GM19043 (cell line): ENCODE data around the gene SCNM1.
"Not testable (repeated sequence)": the region's sequence is repeated elsewhere in the genome, so short reads cannot be mapped to it uniquely, and the experiment has no call there.

Experiments used
- ATAC-seq: cut with Tn5 transposase; IDR thresholded peaks from one replicate; pipeline ENCODE4 v1.9.1; 2021; ENCODE audit warnings: low read depth; ENCODE audit not compliant: unreplicated experiment

SCNM1 gene

DNA sequence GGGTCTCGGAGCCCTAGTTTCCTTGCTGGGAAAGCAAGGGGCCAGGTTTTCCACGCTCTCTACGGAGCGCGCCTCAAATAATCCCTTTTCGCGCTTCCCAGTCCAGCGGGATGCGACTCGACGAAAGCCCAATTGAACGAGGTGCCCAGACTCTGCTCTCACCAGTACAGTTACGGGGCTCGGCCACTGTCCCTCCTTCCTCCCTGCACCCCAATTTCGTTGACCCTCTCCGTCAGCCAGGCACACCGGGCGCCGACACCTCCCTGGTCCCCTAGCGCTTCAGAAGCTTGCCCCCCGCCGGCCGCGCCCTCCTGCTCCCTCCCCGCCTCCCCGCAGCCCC is 19.9 kb upstream of the SCNM1 start:
- no peak for ATAC-seq

DNA sequence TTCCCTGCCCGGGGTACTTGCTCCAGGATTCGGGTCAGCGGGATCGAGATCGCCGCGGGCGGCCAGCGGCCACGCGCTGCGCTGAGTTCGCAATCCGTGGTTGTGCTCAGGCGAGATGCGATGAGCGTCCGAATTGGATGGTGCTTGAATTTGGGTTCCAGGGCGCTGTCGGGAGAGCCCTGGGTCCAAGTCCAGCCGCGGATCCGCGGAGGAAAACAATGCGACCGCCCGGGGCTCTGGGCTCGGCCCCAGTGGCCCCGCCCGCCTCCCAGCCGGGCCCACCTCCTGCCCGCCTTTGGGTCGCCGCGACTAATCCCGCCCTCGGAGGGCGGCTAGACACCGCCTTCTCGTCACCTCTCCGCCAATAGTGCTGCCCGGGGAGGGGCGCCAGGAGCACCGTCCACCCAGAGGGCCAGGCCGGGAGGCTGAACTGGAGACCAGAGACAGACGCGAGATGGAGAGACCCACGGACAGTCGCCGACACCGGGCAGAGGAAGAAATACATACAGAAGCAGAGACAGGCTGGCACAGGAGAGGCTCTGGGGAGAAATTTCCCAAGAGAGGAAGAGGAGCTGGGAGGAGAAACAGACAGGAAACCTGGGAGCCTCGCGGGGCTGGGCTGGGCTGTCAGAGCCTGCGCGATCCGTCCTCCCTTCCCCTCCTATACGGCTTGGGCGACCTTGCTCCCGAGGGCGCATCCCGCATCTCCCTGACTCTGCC is 19.4 kb upstream of the SCNM1 start, which contains the start of gene SEMA6C:
SEMA6C (minus strand) TSS at position 220 of the 720 bp plus-strand sequence. CDS start 4,010 bp downstream, outside the sequence.
- ATAC-seq = peak; percentile 99

DNA sequence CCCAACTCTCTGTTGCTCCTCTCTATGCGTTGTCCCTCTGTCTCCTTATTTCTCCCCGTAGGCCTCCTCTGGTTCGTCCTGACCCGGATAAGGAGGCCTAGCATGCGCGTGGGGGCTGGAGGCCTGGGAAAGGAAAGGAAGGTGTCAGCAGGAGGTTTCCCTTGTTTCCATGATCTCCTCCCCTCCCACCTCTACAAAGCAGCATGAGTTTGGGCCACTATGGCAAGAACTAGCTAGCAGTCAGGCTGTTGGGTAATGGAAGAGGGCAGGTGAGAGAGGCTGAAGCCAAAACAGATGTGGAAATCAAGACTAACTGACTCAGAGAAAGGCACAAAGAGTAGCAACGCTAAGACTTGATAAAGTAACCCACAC is 18.8 kb upstream of the SCNM1 start:
- ATAC-seq = no peak

DNA sequence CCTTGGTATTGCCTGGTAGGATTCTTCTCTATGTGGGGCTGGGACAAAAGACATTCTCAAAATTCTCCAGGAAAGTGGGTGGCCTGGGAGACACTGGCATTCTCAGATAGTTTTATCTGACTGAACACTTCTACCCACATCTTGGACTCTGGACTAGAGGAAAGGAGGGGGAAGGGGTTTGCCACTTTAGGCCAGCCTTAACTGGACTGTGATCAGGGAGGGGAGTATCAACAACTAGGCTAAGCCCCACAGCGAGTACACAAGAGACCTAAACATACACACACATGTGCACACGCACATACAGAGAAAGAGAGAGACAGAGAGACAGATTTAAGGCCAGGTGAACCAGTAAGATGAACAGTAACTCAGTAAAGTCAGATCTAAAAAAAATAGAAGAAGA is 18.3 kb upstream of the SCNM1 start:
- ATAC-seq = no peak

DNA sequence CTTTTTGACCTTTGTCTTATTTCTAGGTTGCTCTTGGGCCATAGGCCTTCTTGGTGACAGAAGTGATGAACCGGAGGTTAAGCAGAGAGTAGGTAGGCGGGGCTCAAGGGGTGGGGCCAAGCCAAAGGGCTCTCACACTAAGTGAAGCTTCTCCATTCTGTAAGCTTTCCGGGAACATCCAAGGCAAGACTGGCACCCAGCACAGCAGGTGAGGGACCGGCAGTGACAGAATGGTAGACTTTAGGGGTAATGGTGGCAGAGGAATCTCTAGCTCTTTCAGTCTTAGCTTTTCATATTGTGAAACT is 9.5 kb upstream of the SCNM1 start, which contains the start of gene TNFAIP8L2:
TNFAIP8L2 (plus strand) TSS at position 135 of the 305 bp plus-strand sequence. CDS start 2,049 bp downstream, outside the sequence.
- peak; percentile 60 for ATAC-seq

DNA sequence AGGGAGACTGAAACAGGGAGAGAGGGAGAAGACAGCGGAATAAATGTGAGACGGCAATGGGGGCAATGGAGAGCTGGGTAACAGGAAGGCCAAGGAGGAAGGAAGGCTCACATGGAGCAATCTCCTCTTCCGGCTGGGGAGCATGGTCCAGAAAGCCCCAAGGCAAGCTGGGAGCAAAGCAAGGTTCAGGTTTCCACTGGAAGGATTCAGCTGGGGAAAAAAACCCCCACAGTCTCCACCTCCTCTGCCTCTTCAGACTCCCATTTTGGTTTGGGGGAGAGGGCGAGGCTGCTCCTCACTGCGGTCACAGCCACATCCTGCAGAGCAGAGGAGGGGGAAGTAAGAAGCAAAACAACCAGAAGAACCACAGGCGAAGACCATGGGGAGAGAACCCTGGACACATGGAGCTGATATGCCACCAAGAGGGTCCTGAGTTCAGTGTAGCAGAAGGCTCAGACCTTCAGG is 8.8 kb upstream of the SCNM1 start:
- ATAC-seq = no peak

DNA sequence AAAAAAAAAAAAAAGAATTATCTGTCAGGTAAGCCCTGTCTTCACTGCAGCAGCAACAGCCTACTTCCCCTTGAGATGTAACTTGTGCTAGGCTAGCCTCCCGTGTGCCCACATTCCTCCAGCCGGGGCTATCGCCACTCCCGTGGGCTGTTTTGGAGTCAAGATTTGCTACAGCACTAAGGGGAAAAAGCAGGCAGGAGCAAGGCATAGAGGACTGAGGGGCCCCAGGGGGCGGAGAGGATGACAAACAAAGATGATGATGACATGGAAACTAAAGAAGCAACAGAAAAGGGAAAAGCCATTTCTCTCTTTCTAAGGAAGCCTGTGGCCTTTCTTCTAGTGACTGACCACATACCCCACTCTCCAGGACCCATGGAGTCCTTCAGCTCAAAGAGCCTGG is 7.6 kb upstream of the SCNM1 start:
- ATAC-seq = no peak

DNA sequence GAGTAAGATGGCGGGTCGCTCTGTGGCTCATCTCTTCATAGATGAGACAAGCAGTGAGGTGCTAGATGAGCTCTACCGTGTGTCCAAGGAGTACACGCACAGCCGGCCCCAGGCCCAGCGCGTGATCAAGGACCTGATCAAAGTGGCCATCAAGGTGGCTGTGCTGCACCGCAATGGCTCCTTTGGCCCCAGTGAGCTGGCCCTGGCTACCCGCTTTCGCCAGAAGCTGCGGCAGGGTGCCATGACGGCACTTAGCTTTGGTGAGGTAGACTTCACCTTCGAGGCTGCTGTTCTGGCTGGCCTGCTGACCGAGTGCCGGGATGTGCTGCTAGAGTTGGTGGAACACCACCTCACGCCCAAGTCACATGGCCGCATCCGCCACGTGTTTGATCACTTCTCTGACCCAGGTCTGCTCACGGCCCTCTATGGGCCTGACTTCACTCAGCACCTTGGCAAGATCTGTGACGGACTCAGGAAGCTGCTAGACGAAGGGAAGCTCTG is 7.1 kb upstream of the SCNM1 start:
- ATAC-seq = no peak

DNA sequence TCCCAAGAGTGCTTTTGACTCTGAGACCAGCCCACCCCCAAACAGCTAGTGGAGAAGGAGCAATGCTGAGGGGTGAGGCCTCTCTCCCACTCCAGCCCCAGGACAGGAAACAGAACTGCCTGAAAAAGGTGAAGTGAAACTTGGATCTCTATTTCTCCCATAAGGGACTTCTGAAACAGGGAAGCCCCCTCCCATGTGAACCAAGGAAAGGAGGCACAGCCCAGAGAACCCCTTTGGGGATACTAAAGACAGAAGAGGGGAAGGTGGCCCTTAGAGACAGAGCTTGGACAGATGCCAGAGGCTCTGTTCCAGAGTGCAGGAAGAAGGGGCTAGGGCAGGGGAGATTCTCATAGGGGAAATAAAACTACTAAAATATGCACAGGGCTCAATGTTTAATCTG is 6.6 kb upstream of the SCNM1 start:
- ATAC-seq = no peak

DNA sequence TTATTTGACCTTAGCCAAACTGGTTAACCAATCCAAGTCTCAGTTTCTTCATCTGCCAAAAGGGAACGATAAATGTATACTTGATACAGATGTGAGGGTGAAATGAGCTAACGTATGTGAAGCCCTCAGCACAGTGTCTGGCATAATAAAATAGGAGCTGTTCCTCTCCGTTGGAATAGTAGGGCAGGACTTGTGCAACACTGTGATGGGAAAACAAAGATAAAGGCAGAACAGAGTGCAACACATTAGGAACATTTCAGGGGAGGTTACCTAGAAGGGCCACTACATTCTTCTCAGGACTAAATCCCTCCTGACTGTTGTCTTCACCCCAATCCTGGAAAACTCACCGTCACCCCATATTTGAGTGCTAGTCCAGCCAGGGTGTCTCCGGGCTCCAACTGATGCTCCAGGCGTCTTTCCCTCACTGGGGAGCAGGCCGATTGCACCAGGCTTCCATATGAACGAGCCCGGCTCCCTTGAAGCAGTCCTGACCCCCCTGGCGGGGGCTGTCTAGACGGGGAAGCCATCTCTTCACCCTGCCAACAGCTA is 1.1 kb upstream of the SCNM1 start:
- no peak for ATAC-seq

DNA sequence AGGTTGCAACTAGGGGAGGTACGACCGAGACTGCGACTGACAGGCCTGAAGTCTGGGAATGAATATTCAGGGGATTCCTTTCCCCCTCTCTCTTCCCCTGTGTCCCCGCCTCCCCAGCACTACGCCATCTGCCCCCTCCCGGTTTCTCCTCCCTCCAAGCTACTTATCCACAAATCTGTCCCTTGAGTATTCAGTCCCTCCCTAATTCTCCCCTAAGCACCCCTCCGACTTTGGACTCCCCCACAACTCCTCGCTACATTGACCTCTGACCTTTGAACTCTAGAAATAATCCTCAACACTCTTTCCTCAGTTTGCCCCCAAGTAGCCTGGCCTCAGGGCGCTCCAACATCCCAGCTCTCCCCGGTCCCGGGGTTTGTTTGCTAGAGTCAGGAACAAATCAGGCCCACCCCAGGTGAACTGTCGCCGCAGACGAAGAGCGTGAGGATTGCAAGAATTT is 635 bp upstream of the SCNM1 start:
- no peak for ATAC-seq

DNA sequence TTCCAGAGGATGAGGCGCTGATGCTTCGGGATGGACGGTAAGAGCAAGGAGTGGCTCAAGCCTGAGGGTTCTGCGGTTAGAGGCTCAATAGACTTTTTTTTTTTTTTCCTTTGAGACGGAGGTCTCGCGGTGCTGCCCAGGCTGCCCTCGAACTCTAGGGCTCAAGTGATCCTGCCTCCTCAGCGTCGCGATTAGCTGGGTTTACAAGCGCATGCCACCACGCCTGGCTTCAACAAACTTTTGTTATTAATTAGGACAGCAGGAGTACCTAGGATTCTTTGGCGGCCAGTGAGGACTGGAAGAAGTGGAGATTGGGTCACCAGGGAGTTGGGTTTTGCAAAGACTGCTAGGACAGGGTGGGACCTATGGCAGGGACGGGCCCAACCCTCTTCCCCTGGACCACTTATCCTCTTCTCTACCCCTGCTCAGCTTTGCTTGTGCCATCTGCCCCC is 587 bp downstream of the SCNM1 start:
- ATAC-seq = no peak

DNA sequence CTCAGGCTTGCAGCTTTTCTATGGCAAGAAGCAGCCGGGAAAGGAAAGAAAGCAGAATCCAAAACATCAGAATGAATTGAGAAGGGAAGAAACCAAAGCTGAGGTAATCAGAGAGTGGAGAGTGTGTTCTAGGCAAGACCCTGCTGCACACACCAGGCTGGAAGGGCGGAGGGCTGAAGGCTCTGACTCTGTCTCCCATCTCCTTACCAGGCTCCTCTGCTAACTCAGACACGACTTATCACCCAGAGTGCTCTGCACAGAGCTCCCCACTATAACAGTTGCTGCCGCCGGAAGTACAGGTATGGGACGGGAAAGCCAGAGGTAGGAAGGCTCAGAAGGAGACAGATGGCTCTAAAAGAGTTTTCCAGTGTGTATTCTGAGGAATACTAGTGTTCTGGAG is 1.2 kb downstream of the SCNM1 start:
- ATAC-seq = no peak

DNA sequence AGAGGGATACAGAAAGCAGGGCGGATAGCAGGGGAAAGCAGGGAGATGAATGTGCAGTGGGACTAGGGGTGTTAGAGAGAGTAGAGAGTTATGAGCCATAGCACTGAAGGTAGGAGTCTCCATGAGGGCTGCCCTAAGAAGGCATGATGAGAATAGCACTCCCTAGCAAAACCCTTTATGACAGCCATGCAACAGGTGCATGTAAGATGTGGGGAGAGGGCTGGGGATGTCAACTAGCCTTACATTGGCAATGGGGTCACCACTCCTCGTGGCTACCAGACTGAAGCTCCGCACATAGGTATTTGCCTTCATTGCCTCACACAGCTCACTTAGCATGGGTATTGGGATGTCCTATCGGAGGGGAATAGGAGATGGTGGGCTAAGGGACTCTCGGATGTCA is 5.2 kb downstream of the SCNM1 start:
- ATAC-seq = no peak

DNA sequence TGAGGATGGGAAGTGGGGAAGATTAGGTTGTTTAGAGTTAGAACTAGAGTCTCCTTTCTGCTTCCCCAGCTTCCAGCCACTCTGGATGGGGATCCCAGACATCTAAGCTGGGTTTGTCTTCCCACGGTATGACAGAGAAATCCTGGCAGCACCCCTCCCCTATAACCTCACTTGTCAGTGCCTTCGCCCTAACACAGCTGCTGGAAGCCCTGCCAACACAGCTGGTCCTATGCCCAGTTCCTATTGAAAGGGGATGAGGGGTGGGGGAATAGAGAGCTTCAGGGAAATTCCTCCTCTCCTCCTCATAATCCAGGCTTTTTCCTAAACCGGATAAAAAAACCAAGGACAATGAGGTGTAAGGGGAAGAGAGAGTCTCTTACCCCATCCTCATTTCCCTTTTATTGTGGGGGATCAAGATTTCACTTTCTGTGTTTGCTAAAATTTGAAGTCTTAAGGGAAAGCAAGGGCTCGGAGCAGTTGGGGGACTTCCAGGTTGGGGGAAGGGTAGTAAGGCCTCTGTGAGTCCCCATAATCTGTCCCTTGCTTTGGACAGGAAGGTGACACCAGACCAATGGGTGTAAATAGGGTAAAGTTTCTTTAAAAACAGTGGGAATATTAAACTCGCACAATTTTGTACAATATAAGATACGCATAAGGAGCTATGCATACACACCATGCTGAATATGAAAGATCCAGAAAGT is 9.2 kb downstream of the SCNM1 start:
- ATAC-seq = no peak

DNA sequence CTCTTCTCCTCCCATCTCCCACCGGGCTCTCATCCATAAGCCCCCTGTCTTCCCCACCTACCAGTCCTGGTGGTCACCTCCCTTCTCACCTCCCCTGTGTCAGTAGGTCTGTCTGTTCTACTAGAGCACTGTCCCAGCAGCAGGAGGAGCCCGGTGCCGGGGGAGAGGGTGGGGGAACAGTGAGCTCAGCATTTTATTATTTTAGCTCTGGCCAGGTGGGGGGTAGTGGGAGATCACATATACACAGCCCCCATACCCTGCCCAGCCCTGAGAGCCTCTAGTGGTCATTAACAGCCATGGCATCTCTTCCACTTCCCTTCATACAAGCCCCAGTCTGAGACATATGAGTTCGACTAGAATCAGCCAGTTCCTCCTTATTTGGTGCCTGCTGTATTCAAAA is 9.9 kb downstream of the SCNM1 start, which contains the start of gene TMOD4:
TMOD4 (minus strand) TSS at position 119 of the 400 bp plus-strand sequence. CDS start 1,106 bp downstream, outside the sequence.
- no peak for ATAC-seq

DNA sequence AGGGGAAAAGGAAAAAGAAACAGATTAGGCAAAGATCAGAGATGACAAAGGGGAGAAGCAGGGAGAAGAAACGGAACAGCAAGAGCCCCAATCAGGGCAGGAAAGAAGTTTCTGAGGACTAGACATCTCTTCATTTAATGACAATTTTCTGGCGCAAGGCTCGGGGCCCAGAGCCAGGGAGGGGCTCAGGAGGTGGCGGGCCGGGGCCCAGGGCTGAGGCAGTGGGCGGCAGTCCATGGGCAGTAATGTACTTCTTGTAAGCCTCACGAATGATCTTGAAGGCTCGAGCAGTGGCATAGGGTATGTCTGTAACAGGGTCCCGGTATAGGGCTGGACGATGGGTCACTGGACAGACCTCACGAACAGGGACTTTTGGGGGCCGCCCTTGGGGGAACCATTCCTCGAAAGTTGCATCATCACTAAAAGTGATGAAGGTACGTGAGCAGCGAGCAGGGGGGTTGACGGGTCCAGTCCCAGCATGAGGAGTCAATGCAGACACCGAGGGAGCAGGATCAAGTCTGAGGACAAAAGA is 10.6 kb downstream of the SCNM1 start:
- no peak for ATAC-seq

DNA sequence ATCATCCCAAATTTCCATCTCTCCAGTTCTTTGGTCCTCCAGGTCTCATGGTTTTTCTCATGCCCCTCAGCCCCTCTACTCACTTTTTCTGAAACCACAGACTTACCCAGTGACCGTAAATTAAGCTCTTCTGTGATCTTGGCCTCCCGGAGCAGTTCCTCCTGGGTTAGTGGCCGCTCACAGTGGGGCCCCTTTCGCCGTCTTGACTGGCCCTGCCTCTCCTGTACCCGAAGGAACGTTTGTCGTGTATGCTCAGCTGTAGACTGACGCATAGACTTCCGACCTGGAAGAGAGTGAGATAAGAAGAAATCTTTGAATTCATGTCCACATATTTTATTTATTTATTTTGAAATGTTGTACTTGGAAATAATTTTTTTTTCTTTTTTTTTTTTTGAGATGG is 18.3 kb downstream of the SCNM1 start:
- ATAC-seq = no peak

DNA sequence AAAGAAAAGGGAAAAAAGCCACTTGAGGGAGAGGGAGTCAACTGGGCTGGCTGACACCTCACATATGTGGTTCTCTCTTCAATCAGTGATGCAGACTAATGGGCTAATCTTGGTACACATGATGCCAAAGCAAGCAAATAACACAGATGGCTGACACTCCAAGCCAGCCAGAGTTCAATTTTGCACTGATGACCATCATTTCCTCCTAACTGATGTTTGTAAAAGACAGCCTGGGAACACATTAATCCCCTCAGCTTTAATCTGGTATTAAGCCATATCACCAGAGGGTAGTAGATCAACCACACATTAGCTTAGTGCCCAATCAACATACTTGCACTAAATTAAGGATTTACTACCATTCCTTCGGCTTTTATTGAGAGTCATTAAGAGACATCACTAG is 21.3 kb downstream of the SCNM1 start:
- ATAC-seq = no peak

DNA sequence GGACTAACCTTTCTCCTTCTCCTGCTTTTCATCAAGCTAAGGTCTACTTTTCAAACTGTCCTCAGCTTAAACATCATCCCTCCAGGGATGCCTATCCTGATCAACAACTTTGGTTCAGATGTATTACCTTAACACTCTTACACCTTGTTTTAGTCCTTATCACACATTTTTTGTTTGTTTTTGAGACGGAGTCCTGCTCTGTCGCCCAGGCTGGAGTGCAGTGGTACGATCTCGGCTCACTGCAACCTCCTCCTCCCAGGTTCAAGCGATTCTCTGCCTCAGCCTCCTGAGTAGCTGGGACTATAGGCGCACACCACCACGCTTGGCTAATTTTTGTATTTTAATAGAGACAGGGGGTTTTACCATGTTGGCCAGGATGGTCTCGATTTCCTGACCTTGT is 22.7 kb downstream of the SCNM1 start:
- ATAC-seq = not testable (repeated sequence)
